Measurements from ENCODE around the gene KRT81.

DNA sequence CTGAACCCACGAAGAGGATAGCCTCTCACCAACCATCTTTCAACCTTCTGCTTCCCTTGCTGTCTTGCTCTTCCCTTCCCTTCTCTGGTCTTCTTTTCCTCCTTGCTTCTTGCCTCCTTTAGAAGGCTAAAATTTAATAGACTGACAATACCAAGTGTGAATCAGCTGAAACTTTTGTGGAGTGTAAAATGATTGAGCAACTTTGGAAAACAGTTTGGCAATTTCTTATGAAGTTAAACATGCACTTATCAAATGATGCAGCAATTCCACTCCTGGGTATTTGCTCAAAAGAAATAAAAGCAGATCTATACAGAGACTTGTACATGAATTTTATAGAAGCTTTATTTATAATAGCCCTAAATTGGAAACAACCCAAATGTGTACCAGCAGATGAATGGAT, 20.2 kb downstream of the KRT81 start:
- no peak for TF ChIP-seq EZH2phosphoT487 (IDR thresholded peaks at IDR 0.05)
- no peak for TF ChIP-seq CTCF (IDR thresholded peaks at IDR 0.05)
- no peak for TF ChIP-seq EZH2 (IDR thresholded peaks at IDR 0.05)

Data from neural progenitor cell (in vitro differentiated cells).